ENCODE measurements around the gene RBM4B.
"Not testable (repeated sequence)": the region's sequence is repeated elsewhere in the genome, so short reads cannot be mapped to it uniquely, and the experiment has no call there.

The RBM4B gene, protein sequence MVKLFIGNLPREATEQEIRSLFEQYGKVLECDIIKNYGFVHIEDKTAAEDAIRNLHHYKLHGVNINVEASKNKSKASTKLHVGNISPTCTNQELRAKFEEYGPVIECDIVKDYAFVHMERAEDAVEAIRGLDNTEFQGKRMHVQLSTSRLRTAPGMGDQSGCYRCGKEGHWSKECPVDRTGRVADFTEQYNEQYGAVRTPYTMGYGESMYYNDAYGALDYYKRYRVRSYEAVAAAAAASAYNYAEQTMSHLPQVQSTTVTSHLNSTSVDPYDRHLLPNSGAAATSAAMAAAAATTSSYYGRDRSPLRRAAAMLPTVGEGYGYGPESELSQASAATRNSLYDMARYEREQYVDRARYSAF

GRCh38 chr11:66677599-66678375 is at the start of gene RBM4B:
Gene RBM4B, minus strand, starts transcription at chr11:66677887. Its CDS starts 808 bp downstream, at chr11:66677079.
- DNase-seq (ENCODE audit: low read depth) = peak; percentile 90

DNA sequence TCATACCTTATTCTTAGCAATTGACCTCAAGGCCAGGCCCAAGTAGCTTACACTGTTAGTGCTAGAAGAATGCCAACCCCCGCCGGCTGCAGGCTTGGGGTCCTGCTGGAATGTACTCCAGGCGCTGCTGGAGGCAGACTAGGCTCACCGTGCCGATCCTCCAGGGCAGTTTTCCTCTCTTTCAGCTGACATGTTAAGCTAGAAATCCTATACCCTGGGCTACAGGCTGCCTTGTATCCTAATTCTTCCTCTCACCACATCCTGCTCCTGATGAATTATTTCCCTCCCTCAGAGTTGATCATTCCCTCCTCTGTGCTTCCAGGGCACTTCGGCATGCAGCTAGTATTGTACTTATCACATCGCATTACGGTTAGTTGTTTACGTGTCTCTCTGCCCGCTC is 48.0 kb upstream of the RBM4B start:
- DNase-seq (ENCODE audit: low read depth) = no peak

DNA sequence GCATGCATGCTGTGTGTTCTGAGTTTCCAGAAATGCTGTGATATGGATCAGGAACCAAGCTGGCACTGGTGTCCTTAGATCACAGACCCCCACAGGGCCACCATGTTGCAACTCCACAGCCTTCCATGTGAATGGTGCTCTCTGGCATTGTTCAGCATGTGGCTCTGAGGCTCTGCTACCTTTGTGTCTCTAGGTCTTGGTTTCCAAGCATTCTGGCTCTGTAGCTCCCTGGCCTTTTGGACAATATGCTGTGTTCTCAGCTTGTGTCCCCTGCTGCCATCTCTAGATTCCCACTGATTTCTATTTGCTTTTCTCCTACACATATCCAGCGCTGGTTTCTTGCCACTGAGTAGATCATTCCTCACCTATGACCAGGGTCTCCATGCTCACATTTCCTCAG is 47.4 kb upstream of the RBM4B start:
- no peak for DNase-seq (ENCODE audit: low read depth)

DNA sequence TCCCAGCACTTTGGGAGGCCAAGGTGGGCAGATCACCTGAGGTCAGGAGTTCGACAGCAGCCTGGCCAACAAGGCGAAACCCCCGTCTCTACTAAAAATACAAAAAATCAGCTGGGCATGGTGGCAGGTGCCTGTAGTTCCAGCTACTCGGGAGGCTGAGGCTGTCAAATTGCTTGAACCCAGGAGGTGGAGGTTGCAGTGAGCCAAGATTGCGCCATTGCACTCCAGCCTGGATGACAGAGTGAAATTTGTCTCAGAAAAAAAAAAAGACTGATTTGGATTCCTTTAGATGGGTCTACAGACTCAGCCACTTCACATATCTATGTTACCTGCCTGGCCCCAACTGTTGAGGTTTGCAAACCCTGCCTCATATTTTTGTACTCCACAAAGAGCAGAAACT is 46.5 kb upstream of the RBM4B start:
- not testable (repeated sequence) for DNase-seq (ENCODE audit: low read depth)

DNA sequence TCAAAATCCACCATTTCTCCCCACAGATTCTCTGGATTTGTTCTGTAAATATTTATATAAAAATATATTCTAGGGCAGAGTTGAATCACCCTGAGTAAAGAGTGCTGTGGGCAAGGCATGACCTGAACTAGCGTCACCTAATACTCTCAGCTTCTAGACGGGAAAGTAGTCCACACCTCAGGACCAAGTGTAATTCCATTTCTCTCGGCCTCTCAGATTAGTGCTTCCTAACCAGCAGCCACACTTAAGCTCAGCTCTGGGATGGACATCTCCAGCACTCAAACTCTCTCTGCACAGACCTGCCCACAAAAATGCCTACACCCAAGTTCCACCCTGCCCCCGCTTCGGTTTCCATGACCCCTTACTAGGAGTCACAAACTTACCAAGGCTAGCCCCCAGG is 46.0 kb upstream of the RBM4B start:
- DNase-seq (ENCODE audit: low read depth) = no peak

DNA sequence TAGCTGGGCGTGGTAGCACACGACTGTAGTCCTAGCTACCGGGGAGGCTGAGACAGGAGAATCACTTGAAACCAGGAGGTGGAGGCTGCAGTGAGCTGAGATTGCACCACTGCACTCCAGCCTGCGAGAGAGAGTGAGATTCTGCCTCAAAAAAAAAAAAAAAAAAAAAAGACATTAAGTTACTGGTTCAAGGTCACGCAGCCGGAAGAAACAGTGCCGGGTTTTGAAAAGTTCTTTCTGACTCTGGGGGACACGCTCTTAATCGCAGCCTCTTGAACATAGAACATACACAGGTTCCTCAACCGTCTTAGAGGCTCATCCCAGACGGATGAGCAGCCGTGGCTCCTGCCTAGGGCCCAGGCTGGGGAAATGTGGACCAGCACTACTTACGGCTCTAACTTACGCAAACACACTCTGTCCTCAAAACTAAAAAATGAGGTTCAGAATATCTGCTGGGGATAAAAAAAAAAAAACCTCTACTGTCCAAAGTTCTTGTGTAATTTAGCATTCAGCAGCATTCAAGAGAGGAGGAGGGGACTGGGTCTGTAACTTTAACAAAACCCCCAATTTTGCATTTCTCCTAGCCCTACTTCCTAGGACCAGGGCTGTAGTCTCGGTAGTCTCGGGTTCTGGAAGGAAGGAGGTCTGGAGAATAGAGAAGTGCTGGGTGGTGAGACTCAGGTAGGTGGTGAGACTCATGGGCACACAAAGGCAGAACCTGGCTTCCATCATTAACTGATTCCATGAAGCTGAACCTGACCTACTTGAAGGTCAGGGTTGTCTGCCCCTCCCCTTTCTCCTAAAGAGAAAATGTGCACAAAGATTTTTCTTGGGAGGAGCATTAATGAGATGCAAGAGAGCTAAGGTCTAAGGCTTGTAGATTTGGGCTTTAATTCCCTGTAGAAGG is 45.3 kb upstream of the RBM4B start:
- DNase-seq (ENCODE audit: low read depth) = no peak

GRCh38 chr11:66721939-66722338 is 44.3 kb upstream of the RBM4B start:
- DNase-seq (ENCODE audit: low read depth) = no peak

- no peak for DNase-seq (ENCODE audit: low read depth)
Measured at GRCh38 chr11:66720899-66721470, 43.3 kb upstream of the RBM4B start.

DNA sequence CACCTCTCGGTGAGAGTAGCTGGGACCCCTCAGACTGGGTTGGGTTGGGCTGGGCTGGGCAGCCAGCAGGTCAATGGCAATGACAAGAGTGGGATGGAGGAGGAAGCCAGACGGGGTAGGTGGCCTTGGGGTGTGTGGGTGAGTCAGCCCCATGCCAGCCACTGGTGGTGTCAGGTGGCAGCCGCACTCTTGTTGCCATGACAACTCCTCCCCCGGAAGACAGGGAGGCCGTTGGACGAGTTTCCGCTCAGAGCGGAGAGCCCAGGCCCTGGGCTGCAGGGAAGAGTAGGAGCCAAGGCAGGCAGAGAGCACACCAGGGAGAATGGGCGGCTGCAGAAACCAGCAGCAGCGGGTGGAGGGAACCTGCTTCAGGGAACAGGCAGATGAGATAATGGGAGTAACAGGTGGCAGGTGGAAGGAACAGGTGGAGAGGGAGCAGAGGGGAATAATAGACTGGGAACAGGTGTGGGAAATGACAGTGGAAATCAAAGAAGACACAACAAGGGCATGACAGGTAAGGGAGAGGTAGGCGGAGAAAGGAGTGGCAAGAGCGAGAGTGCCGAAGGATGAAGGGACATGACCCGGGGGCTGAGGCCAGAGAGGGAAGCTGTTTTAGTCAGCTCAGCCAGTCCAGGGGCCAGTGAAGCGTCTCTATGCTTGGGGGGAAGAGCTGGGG is 42.7 kb upstream of the RBM4B start:
- no peak for DNase-seq (ENCODE audit: low read depth)

- no peak for DNase-seq (ENCODE audit: low read depth)
Measured at GRCh38 chr11:66719111-66719872, 41.6 kb upstream of the RBM4B start.

- DNase-seq (ENCODE audit: low read depth) = no peak
Measured at GRCh38 chr11:66718320-66718971, 40.8 kb upstream of the RBM4B start.

GRCh38 chr11:66717925-66718319 is 40.2 kb upstream of the RBM4B start:
- no peak for DNase-seq (ENCODE audit: low read depth)

GRCh38 chr11:66716996-66717395 is 39.3 kb upstream of the RBM4B start:
- no peak for DNase-seq (ENCODE audit: low read depth)

GRCh38 chr11:66715346-66716085 is 37.8 kb upstream of the RBM4B start:
- no peak for DNase-seq (ENCODE audit: low read depth)

DNA sequence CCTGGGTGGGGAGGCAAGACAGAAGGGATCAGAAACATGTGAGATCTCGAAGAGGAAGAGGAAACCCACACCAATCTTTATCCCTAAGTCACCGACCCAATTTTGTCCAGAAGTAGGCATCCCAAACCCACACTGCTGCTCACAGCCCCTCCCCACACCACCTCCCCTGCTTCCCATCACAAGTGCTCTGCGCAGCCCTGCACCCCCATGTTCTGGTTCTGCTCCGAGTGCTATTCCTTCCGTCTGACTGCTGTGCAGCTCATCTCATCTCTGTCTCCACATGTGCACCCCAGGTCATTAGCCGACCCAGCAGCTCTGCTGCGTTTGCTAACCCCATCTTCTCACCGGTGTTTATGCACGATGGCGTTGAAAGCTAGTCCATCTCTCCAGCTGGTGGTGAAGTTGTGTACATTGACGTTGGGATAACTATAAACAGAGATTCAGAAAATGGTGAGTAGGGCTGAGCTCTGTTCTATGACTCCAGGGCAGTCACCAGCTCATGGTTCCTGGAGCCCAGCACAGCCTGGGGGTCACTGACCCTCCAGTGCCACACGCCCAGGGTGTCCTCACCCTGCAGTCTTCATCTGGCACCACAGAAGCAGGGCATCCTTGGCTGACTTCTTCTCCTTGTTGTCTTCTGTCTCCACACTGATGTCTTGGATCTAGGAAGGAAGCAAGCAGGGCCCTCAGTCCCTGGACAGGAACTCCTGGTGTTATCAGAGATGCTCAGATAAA is 36.2 kb upstream of the RBM4B start:
- DNase-seq (ENCODE audit: low read depth) = no peak

GRCh38 chr11:66710384-66710930 is 32.8 kb upstream of the RBM4B start:
- DNase-seq (ENCODE audit: low read depth) = no peak

GRCh38 chr11:66708701-66709100 is 31.0 kb upstream of the RBM4B start:
- DNase-seq (ENCODE audit: low read depth) = no peak

GRCh38 chr11:66708094-66708493 is 30.4 kb upstream of the RBM4B start:
- DNase-seq (ENCODE audit: low read depth) = no peak

All from stimulated activated CD8-positive, alpha-beta memory T cell treated with anti-CD3 and anti-CD28 coated beads, Interleukin-12 subunit alpha, Interleukin-12 subunit beta, amount 100 ng/mL, for 1 hour (primary cell).